Measurements from ENCODE around the gene KCNJ4.

The KCNJ4 gene

DNA sequence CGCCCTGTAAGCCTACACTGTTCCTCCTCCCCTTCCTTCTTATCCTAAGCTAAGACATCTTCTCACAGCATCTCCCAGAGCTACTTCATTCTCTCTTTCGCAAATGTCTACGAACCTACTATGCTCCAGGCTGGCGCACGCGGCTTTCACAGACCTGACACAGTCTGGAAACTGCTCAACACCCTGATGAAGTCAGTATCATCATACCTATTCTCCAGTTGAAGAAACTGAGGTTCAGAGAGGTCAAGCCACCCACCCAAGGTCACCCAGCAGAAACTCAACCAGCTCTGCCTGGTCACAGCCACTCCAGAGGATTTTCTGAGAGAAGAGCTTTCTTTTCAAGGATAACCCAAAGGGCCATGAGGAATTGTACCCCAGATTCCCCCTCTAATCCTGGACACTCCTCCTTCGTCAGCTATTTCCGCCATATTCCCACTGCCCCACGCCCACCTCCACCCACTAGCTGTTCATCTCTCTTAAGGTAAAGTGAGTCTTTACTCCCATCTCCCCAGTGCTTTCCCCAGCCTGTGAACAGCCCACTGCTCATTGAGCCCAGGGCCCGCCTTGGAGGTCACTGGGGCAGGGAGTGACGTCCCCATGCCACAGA is 1.8 kb downstream of the KCNJ4 start:
- H3K4me3 ChIP-seq (ENCODE audit: low read length): no peak overlapping the region
- no peak for TF ChIP-seq ZNF274 (IDR thresholded peaks at IDR 0.05; ENCODE audit: low read depth, low read length)

DNA sequence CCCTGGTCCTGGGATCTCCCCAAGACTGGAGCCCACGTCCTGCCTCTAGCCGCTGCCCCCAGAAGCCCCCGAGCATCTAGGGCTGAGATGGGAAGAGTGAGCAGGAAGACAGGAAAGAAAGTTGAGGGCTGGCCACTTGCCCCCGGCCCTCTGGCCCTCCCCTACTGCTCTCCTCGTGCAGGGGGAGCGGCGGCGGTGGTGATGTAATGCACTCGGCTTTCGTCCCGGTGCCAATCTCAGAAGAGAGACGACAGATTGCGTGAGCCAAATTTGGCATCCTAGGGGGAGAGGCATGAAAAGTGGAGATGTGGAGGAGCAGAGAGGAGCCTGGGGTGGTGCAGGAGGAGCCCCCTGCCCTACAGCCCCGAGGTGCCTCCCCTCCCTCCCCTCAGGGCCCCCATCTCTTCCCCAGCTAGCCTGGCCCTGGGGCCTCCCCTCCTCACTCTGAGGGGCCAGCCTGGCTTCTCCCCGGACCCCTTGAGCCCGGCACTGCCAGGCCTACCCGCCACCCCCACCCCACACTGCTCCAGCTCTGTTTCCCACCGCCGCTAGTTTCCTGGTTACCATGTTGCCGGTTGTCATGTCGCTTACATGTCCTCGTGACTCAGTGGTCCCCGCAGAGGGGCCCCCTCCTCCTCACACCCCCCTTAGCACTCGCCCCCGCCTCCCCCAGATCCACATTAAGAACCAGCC is 2.5 kb downstream of the KCNJ4 start:
- TF ChIP-seq ZNF274 (IDR thresholded peaks at IDR 0.05; ENCODE audit: low read depth, low read length): no peak

DNA sequence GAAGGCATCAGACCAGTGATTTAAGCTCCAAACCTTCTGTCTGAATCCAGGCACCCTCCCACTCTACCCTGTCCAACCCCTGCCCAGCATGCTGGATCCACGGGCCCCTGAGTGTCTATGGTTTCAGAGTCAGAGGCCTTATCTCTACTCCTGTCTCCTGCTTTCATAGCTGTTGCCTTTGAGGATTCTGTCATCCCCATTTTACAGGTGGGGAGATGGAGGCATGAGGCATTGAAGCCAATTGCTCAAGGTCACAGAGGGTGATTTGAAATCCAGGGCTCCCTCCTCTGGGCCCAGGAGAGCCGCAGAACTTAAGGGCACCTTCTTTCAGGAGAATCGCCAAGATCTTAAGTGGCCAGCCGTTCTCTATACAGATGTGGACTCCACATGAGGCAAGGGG is 3.1 kb downstream of the KCNJ4 start:
- H3K4me3 ChIP-seq (ENCODE audit: low read length): no peak overlapping the region
- TF ChIP-seq ZNF274 (IDR thresholded peaks at IDR 0.05; ENCODE audit: low read depth, low read length): no peak

More for the DNA sequence above, 2.5 kb downstream of the KCNJ4 start:
- no peak overlapping the region for H3K4me3 ChIP-seq (ENCODE audit: low read length)

DNA sequence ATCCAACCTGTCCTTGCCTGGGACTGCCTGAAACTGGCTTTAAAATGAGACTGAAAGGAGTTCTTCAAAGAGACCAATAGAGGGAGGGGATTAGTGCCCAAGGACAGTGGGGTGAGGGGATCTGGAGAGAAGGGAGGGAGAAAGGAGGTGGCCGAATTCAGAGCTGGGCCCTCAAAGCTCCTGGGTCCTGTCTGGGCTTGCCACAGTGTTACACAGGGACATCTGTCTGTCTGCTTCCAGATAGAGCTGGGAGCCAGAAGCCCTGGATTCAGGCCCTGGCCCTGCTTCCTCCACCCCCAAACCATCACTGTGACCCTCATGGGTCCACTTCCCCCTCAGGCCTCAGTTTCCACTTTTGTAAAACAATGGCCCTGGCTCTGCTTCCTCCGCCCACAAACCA is 3.6 kb downstream of the KCNJ4 start:
- TF ChIP-seq ZNF274 (IDR thresholded peaks at IDR 0.05; ENCODE audit: low read depth, low read length): no peak

DNA sequence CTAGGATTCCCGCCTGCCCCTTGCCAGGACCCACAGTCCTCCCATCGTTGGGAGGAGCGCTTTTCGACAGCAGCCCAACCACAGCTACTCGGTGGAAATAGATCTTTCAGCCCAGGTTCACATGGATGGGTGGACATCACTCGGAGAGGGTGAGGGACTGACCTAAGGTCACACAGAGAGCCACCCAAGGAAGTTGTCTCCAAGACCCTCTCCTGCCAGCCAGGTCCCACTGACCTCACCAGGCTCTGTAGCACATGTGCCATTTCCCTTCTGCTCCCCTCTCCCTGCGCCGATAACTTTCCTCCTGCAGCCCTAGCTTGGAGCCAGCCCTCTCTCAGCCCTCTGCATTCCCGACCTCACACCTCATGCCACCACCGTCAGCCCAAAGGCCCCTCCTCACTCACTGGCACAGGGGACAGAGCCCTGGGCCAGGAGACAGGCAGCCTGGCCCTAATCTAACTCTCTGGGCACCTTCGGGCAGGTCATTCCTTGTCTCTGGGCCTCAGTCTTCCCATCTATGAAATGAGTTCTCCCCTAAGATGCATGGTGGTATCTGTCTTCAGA is 4.7 kb downstream of the KCNJ4 start:
- no peak for TF ChIP-seq ZNF274 (IDR thresholded peaks at IDR 0.05; ENCODE audit: low read depth, low read length)
- H3K4me3 ChIP-seq (ENCODE audit: low read length): no peak overlapping the region

More for the DNA sequence above, 3.6 kb downstream of the KCNJ4 start:
- no peak overlapping the region for H3K4me3 ChIP-seq (ENCODE audit: low read length)

DNA sequence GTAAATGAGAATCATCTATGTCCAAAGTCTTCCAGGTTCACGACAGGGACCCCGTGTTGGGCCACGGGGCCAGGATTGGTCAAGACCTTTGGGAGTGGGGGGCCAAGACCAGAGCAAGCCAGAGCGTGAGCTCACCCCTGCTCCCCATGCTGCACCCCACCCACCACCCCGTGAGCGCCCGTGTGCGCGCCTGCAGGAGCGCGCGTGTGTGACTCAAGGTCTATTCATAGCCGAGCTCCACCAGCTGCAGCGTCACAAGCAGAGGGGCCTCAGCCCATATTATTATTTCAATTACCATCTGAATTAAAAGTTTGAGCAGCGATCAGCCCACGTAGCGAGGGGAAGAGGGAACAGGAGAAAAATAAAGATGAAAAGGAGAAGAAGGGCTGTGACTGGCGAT is 5.2 kb downstream of the KCNJ4 start:
- no peak overlapping the region for H3K4me3 ChIP-seq (ENCODE audit: low read length)
- TF ChIP-seq ZNF274 (IDR thresholded peaks at IDR 0.05; ENCODE audit: low read depth, low read length): no peak

DNA sequence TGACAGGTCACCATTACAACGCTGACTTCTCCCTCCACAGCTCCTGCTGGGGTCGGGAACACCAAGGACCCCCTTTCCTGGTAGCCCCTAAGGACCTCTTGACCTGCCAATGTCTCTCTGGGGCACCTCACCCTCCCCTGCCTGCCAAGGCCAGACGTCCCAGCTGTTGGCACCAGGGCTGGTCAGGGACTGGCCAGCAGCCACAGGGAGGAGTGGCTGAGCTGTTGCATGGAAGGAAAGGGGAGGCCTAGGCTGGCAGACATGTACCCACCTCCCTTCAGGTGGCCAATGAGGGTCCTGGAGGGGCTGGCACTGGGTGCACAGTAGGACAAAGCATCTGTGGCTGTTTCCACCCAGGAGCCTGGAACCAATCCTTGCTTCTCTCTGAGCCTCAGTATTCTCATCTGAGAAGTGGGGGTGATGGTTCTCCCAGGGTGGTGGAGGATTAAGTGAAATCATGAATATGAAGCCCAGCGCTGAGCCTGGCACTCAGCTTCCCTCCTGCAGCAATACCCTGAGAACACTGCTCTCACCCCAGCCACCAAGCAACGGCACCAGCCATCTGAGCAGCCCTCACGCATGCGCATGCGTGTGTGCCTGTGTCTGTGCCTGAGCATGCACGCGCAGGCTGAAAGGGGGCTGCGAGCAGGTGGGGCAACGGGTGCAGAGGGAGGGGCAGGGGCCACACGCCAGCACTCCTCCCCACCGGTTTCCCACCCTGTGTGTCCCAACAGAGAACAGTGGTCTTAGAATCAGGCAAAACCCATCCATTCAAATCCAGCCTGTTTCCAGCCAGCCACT is 5.9 kb downstream of the KCNJ4 start:
- H3K4me3 ChIP-seq (ENCODE audit: low read length): no peak overlapping the region
- TF ChIP-seq ZNF274 (IDR thresholded peaks at IDR 0.05; ENCODE audit: low read depth, low read length): no peak

DNA sequence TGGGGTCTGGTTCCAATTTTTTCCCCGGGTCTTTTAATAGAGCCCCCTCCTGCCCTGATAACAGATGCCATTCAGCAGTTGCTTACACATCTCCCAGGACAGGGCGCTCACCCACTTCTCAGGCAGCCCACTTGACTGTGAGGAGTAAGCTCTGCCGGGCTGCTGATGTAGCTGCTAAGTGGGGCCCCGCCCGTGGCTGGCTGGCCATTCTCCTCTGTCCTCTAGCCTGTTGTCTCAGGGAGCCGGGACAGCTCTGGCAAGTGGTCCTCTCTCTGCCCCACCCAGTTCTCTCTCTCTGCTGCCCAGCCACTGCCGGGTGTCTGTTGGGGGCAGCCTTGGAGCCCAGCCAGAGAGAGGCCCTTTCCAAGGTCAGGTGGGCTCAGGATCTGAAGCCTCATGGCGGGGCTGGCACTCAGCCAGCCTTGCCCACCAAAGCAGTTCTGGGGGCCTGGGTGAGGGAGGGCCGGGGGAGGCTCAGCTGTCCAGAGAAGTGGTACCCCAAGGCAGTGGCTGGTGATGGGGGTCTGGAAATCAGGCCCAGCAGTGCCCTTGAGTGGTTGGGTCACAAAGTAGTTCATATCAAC is 8.9 kb downstream of the KCNJ4 start:
- H3K4me3 ChIP-seq (ENCODE audit: low read length): no peak overlapping the region
- no peak for TF ChIP-seq ZNF274 (IDR thresholded peaks at IDR 0.05; ENCODE audit: low read depth, low read length)

DNA sequence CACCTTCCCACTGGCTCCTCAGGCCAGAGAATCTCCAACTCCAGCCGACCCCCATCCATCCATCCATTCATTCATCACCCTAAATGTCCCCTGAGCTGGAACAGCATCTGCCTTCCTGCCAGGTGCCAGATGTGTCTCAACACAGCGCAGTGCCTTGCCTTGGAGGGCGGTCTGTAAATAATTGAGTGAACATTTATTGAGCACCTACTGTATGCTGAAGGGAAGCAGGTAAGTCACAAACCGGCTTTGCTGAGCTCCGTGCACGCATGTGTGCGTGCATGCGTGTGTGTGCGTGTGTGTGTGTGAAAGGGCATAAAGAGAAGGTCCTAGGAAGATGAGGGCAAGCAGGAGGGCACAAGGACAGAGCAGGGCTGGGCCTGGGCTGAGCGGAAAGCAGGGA is 10.2 kb downstream of the KCNJ4 start:
- H3K4me3 ChIP-seq (ENCODE audit: low read length): no peak overlapping the region
- TF ChIP-seq ZNF274 (IDR thresholded peaks at IDR 0.05; ENCODE audit: low read depth, low read length): no peak

DNA sequence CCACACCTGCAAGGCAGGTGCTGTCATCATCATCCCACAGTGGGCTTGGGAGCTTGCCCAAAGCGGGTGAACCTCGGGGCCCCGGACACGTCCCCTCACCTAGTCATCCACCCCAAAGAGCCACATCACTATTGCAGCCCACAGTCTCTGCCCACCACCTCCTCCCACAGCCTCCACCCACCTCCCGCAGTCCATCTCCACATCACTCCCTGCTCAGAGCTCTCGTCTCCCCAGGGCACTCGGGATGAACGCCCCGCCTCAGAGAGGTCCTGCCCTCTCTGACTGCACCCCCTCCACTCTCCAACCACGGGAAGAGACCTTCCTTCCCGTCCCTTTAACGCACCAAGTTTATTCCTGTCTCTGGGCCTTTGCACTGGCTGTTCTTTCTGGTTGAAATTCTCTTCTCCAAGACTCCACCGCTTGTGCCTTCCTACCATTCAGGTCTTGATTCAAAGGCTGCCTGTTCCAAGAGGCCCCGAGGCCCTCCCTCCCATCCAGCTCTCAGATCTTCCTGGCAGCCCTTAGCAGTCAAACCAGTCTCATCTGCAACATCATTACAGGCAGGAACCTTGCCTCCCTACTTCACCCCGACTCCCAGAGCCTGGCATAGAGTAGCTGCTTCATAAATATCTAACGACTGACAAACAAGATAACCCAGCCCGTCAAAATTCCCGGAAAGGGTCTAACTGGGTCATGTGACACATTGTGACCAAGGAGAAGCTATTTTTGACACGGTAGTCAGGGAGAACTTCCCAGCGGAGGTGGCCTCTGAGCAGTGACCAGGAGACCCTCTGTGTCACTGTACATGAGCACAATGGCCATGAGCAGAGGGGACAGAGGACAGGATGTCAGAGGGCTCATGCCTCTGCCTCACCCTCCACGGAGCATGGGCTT is 11.1 kb downstream of the KCNJ4 start:
- H3K4me3 ChIP-seq (ENCODE audit: low read length): no peak overlapping the region
- no peak for TF ChIP-seq ZNF274 (IDR thresholded peaks at IDR 0.05; ENCODE audit: low read depth, low read length)

DNA sequence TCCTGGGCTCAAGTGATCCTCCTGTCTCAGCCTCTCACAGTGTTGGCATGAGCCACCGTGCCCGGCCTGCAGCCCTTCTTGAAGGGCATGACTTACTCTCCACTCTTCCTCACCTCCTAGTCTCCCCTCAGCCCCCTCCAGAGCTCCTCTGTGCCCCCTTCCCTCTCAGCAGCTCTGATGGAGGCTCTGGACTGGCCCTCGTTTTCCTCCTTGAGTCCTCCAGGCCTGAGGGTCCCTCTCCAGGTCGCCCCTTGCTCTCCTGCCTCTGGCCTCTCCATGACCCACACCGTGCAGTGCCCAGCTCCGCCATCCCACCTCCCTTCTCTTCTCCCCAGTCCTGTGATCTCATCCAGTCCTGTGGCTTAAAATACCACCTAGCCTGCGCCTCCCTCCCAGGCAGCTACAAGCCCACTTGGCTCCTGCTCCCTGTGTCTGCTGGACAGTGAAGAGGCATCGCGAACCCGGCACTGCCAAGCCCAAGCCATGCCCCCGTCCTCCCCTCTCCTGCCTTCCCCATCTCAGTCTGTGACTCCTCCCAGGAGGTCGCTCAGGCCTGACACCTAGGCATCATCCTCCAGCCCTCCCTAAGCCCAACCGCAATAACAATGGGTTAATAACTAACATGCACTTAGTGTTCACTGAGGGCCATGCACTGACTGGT is 11.9 kb downstream of the KCNJ4 start:
- TF ChIP-seq ZNF274 (IDR thresholded peaks at IDR 0.05; ENCODE audit: low read depth, low read length): no peak

DNA sequence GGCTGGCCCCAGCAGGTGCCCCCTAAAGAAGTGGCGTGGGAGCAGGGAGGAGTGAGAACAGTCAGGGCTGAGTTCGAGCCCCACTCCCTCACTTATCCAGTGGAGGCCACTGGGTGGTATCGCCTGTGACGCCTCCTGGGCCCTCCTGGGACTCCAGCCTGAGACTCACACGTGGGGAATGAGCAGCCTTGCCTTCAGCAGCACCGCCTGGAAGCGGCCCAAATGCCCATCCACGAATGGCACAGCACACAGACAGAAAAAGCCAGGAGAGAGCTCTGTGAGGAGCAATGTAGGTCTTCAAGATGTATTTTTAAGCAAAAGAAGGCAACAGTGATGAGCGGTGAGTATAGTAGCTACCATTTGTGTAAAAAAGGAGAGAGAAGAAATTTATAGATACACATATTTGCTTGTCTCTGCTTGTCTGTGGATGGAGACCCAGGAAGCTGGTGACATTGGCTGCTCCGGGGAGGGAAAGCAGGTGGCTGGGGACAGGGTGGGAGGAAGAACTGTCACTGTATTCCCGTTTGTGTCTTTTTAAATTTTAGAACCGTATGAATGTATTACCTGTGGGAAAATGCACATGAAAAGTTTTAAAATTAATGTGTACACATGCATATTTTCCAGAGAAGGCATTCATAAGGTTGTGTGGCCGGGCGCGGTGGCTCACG is 13.2 kb downstream of the KCNJ4 start:
- no peak overlapping the region for H3K4me3 ChIP-seq (ENCODE audit: low read length)
- no peak for TF ChIP-seq ZNF274 (IDR thresholded peaks at IDR 0.05; ENCODE audit: low read depth, low read length)

More for the DNA sequence above, 11.9 kb downstream of the KCNJ4 start:
- H3K4me3 ChIP-seq (ENCODE audit: low read length): no peak overlapping the region
